Liver (tissue), 3 donors: Measurements from ENCODE around the gene AXDND1.
"Not testable (repeated sequence)": the region's sequence is repeated elsewhere in the genome, so short reads cannot be mapped to it uniquely, and the experiment has no call there.

Experiments used
- EGR1 ChIP-seq, 2 donors: IDR thresholded peaks; 2 replicates each; pipeline ENCODE4 v1.6.1; 2016 to 2018; ENCODE audit warnings: antibody characterized with exemption in 2 of 2, low read depth in 2 of 2
- HNF4G ChIP-seq: IDR thresholded peaks from 2 replicates; pipeline ENCODE4 v1.6.1; 2016; ENCODE audit warnings: antibody characterized with exemption
- JUND ChIP-seq, 2 donors: IDR thresholded peaks; 2 replicates each; pipeline ENCODE4 v1.6.1; 2016; ENCODE audit warnings: antibody characterized with exemption in 2 of 2
- RAD21 ChIP-seq, 2 donors: IDR thresholded peaks; 2 replicates each; pipeline ENCODE4 v1.6.1; 2016; ENCODE audit warnings: antibody characterized with exemption in 2 of 2, mild to moderate bottlenecking in 2 of 2
- RXRA ChIP-seq, 2 donors: IDR thresholded peaks; 2 replicates each; pipeline ENCODE4 v1.6.1; 2017 to 2018; ENCODE audit warnings: antibody characterized with exemption in 2 of 2, mild to moderate bottlenecking in 1 of 2
- SP1 ChIP-seq: IDR thresholded peaks from 2 replicates; pipeline ENCODE4 v1.6.1; 2018; ENCODE audit warnings: antibody characterized with exemption, mild to moderate bottlenecking
- YY1 ChIP-seq: IDR thresholded peaks from 2 replicates; pipeline ENCODE4 v1.6.1; 2016; ENCODE audit warnings: antibody characterized with exemption, mild to moderate bottlenecking
- TF ChIP-seq, protein P1 (sequence below): IDR thresholded peaks from 2 replicates; pipeline ENCODE4 v1.6.1; 2016; ENCODE audit warnings: antibody characterized with exemption
- TF ChIP-seq, protein P2 (sequence below): fragments of 150-350 bp; IDR thresholded peaks from 2 replicates; pipeline ENCODE4 v1.5.1; 2017; ENCODE audit warnings: improper control_type of control experiment, low read depth, low read length; ENCODE audit not compliant: missing input control
- TF ChIP-seq, protein P3 (sequence below): IDR thresholded peaks from 2 replicates; pipeline ENCODE4 v1.6.1; 2016; ENCODE audit warnings: antibody characterized with exemption
- TF ChIP-seq, protein P4 (sequence below): IDR thresholded peaks from 2 replicates; pipeline ENCODE4 v1.6.1; 2016; ENCODE audit warnings: antibody characterized with exemption, mild to moderate bottlenecking
- TF ChIP-seq, protein P5 (sequence below): IDR thresholded peaks from 2 replicates; pipeline ENCODE4 v1.6.1; 2016; ENCODE audit warnings: antibody characterized with exemption
- donor health status: healthy.
- donor health status: healthy.

DNA sequence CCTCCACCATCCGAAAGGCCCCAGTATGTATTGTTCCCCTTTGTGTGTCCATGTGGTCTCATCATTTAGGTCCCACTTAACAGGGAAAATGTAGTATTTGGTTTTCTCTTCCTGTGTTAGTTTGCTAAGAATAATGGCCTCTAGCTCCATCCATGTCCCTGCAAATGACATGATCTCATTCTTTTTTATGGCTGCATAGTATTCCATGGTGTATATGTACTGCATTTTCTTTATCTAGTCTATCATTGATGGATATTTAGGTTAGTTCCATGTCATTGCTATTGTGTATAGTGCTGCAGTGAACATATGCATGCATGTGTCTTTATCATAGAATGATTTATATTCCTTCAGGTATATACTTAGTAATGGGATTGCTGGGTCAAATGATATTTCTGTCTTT is 152.8 kb downstream of the AXDND1 start:
- TF ChIP-seq, protein P1, sequence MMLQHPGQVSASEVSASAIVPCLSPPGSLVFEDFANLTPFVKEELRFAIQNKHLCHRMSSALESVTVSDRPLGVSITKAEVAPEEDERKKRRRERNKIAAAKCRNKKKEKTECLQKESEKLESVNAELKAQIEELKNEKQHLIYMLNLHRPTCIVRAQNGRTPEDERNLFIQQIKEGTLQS: not testable (repeated sequence)
- TF ChIP-seq, protein P2, sequence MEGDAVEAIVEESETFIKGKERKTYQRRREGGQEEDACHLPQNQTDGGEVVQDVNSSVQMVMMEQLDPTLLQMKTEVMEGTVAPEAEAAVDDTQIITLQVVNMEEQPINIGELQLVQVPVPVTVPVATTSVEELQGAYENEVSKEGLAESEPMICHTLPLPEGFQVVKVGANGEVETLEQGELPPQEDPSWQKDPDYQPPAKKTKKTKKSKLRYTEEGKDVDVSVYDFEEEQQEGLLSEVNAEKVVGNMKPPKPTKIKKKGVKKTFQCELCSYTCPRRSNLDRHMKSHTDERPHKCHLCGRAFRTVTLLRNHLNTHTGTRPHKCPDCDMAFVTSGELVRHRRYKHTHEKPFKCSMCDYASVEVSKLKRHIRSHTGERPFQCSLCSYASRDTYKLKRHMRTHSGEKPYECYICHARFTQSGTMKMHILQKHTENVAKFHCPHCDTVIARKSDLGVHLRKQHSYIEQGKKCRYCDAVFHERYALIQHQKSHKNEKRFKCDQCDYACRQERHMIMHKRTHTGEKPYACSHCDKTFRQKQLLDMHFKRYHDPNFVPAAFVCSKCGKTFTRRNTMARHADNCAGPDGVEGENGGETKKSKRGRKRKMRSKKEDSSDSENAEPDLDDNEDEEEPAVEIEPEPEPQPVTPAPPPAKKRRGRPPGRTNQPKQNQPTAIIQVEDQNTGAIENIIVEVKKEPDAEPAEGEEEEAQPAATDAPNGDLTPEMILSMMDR: not testable (repeated sequence)
- TF ChIP-seq, protein P3, sequence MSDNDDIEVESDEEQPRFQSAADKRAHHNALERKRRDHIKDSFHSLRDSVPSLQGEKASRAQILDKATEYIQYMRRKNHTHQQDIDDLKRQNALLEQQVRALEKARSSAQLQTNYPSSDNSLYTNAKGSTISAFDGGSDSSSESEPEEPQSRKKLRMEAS: not testable (repeated sequence)
- TF ChIP-seq RAD21 (IDR thresholded peaks at IDR 0.05); JUND (IDR thresholded peaks at IDR 0.05); EGR1 (IDR thresholded peaks at IDR 0.05; ENCODE audit: low read depth in 2 of 2); RXRA (IDR thresholded peaks at IDR 0.05); HNF4G; YY1; SP1: not testable (repeated sequence)
- TF ChIP-seq, protein P4, sequence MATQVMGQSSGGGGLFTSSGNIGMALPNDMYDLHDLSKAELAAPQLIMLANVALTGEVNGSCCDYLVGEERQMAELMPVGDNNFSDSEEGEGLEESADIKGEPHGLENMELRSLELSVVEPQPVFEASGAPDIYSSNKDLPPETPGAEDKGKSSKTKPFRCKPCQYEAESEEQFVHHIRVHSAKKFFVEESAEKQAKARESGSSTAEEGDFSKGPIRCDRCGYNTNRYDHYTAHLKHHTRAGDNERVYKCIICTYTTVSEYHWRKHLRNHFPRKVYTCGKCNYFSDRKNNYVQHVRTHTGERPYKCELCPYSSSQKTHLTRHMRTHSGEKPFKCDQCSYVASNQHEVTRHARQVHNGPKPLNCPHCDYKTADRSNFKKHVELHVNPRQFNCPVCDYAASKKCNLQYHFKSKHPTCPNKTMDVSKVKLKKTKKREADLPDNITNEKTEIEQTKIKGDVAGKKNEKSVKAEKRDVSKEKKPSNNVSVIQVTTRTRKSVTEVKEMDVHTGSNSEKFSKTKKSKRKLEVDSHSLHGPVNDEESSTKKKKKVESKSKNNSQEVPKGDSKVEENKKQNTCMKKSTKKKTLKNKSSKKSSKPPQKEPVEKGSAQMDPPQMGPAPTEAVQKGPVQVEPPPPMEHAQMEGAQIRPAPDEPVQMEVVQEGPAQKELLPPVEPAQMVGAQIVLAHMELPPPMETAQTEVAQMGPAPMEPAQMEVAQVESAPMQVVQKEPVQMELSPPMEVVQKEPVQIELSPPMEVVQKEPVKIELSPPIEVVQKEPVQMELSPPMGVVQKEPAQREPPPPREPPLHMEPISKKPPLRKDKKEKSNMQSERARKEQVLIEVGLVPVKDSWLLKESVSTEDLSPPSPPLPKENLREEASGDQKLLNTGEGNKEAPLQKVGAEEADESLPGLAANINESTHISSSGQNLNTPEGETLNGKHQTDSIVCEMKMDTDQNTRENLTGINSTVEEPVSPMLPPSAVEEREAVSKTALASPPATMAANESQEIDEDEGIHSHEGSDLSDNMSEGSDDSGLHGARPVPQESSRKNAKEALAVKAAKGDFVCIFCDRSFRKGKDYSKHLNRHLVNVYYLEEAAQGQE: not testable (repeated sequence)
- TF ChIP-seq, protein P5, sequence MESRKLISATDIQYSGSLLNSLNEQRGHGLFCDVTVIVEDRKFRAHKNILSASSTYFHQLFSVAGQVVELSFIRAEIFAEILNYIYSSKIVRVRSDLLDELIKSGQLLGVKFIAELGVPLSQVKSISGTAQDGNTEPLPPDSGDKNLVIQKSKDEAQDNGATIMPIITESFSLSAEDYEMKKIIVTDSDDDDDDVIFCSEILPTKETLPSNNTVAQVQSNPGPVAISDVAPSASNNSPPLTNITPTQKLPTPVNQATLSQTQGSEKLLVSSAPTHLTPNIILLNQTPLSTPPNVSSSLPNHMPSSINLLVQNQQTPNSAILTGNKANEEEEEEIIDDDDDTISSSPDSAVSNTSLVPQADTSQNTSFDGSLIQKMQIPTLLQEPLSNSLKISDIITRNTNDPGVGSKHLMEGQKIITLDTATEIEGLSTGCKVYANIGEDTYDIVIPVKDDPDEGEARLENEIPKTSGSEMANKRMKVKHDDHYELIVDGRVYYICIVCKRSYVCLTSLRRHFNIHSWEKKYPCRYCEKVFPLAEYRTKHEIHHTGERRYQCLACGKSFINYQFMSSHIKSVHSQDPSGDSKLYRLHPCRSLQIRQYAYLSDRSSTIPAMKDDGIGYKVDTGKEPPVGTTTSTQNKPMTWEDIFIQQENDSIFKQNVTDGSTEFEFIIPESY: not testable (repeated sequence)
